Fibroblast of upper back skin (primary cell): Measurements from ENCODE around the gene LCT.
A peak's percentile ranks its signal among the peaks of the same experiment; 100 is the strongest.
"Not testable (repeated sequence)": the region's sequence is repeated elsewhere in the genome, so short reads cannot be mapped to it uniquely, and the experiment has no call there.

Experiments used
- DNase-seq: peaks from one replicate; pipeline ENCODE4 v3.0.0-alpha.2; 2013

The LCT gene

DNA sequence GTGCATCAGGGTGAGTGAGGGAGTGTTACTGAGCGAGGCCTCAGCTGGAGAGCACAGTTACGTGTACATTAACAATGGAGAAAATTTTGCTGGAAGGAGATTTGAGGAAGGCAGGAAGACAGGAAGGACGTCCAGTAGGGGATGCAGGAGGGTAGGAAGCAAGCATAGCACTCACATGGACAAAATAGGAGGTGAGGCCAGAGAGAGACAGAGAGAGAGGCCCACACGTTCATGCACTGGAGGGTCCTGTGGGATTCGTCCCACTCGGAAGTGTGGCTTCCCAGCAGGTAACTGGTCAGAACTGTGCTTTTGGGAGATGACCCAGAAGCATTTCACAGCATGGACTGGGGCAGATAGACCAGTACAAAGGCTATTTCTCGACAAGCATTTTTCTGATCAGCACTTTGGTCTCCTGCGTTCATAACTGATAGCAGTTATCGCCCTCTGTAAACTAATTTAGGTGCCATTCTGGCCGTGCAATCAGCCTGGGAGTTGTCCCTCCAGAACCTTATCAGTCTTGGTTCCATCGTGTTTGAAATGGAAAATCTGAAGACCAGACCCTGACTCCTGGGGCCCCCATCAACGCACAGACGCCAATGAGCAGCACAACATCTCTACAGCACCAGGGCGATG lies 5.7 kb downstream of the LCT start:
- DNase-seq = no peak

DNA sequence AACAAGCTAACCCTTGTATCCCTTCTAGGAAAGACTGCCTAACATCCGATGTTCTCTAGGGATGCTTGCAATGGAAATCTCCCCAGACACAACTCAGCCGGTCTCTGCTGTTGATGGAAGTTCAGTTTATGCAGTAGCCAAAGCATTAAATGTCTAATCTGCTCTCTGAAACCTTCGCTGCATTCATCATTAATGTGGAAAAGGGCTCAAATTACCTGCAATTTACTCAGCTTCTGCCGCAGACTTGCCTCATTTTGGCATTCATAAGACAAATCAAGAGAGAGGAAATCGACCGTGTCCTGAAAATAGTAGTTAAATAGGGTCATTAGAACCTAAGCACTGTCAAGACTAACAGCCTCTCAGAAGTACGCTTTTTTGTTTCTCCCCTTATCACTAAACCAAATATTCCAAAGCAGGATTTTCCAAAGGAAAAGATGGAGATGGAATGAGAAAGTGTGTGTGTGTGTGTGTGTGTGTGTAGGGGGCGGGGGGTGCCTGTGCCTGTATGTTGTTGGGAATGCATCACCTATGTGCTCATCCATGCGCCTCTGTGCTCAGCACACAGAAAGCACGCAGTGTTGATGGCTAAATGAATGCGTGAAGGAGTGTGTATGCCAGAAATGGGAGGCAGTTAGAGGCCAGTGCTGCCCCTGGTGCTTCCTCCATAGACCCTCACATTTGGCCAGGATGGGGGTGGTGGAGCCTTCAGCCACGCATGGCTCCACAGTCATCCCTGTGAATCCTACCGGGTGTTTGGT lies 7.4 kb downstream of the LCT start:
- DNase-seq = no peak

DNA sequence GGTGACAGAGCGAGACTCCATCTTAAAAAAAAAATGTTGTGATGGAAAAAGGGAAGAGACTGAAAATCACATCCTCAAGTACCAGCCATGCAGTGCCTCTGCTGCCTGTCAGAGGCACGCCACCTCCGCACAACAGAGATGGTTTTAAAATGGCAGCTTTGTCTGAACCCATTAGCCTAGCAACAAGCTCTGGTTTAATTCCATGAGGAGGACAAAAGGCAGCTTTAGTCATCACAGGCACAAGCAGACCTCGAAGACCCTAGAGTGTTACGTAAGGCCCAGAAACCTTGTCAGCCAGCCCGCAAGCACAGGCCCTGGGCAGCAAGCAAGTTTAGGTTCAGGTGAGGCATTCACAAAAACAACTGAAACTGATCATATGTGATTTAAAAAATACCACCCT lies 10.4 kb downstream of the LCT start:
- DNase-seq = no peak

DNA sequence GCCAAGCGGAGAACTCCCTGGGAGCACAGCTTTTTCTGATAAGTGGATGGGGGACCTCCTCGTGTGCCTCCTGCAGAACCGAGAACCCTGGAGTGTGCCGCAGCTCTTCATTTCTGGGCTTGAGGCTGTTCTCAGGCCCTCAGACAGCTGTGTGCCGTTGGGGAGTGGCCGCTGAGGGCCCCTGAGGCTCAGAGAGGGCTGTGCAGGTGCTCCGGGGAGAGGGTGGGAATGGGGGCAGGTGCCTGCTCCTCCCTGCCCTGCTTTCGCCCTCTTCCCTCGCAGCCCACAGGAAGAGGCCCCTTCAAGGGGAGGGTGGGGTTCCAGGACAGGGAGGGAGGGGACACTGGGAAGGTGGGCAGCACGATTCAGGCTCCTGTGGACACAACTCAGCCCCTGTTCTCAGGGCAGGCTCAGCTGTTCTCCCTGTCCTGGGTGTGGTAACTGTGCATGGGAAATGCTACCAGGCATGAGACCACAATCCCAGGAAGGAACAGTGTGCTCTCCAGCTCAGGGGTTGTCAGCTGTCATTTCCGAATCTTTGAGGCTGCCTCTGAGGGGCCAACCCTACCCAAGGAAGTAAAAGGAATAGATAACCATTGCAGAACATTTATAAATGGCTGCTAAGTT lies 11.3 kb downstream of the LCT start:
- DNase-seq = no peak

DNA sequence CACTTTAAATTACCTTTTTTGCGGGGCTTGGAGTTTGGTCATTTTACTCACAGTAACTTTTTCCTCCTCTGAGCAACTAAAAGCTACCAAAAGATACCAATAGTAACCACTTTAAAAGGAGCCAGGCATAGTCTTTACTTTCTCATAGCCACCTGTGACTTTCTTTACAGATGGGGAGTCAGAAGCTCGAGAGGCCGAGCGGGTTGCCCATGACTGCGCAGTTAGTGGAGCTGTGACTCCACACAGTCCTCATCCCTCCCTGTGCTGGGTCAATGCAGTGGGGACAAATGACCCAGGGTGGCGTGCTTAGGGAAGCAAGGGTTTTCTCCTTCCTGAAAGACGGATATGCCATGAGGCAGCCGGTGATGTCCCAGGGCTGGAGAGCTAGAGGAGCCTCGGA lies 11.9 kb downstream of the LCT start:
- DNase-seq = no peak

DNA sequence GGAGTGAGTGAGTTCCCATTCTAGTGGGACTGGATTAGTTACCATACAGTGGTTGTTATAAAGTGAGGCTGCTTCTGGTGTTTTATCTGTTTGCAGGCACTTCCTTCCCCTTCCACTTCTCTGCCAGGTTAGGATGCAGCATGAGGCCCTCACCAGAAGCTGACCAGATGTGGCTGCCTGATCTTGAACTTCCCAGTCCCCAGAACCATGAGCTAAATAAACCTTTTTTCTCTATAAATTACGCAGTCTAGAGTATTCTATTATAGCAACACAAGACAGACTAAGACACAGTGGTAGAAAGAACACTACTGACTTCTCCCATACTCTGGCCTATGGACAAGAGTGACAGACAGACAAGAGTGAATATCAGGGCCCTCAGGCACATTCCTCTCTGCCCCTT lies 14.1 kb downstream of the LCT start:
- no peak for DNase-seq

DNA sequence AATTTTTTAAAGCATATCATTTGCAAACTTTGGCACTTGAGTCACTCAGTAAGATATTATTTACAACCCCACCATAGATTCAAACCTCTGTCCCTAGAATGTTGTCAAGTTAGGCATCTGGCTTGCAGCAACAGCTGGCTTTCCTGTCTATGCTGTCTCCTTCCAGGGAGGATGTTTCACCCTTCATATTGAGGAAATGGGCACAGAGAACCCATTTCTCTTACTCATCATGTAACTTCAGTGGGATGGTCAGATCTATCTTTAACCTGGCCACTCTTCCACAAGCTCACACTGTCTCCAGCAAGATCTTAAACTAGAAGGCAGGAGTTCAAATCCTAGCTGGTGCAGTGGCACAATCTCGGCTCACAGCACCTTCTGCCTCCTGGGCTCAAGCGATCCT lies 15.8 kb downstream of the LCT start:
- no peak for DNase-seq

DNA sequence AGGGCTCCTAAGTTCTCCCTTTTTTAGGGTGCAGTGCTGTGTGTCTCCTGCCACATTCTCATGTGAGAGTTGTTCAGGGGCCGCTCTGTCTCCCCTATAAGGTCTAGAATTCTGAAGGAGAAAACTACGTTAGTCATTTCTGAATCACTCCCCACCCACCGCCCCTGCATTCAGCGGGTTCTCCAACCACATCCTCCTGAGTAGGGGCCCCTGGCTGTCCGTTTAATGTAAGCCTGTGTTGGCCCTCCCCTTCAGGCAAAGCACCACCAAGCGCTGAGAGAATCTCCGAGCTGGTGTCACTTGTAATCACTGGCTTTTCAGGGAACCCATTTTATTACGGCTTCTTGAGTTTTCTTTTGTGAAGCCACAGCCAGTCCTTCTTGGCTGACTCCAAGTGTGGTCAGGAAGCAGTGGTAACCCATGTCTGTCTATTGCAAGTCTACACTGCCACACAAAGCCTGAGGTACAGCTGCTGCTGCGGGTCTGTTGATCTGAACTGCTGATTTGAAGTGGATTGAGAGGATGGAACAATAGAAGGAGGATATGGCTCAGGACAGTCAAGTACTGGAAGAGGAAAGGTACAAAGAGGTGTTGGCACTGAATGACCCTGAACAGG lies 16.9 kb downstream of the LCT start:
- peak; percentile 56 for DNase-seq

DNA sequence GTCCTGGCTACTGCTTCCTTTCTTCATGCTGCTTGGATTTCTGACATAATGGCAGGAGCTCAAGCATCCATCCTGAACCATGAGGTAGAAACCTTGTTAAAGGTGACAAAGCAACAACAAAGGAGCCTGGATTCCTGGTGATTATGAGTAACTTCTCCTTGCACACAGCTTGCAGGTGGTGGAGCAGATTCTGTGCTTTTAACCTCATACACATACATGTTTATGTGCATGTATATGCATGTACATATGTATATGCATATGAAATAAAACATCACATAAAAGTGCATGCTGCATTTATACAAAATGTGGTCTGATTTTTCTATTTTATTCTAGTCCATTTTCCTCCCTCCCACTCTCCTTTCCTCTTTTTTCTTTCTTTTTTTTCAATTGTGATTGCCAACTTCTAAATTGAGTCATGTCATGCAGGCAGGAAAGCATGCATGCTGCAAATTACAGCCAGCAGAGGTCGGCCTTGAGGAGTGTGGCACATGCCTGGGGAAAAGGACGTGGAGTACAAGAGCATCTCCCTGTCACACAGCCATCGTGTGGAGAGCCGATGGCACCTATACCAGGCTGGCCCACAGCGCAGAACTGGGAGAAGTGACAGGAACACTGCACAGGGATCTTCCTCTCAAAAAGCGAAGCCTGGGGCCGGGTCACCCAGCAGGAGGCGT lies 17.9 kb downstream of the LCT start:
- DNase-seq = peak; percentile 36

DNA sequence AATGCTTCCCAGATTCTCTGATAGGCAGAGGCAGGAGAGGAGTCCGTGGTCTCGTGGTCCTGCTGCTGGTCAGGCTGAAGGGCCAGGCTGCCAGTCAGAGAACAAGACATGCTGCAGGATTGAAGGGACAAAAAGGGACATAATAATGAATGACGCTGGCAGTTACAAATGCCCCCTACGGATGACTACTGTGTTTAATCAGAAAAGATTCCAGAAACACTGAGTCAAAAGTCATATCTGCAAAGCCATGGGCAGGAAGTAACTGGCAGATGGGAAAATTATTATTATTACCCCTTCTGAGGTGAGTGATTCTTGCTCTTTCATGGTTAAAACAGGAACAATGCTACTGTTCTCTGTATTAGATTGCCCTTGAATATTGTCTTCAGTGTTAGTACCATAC lies 19.0 kb downstream of the LCT start:
- DNase-seq = no peak

DNA sequence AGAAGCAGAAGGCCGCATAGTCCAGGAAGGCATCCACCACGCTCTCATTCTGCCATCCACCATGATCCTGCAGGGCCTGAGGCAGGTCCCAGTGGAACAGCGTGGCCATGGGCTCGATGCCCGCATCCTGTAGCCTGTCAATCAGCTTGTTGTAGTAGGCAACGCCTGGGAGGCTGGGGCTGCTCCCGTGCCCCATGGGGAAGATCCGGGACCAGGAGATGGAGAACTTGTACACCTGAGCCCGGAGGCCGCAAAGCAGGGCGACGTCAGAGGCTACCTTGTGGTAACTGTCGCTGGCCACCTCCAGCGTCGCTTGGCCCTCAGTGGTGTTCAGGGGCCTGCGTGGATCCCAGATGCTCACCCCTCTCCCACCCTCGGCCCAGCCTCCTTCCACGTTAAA lies 19.5 kb downstream of the LCT start:
- DNase-seq = no peak

DNA sequence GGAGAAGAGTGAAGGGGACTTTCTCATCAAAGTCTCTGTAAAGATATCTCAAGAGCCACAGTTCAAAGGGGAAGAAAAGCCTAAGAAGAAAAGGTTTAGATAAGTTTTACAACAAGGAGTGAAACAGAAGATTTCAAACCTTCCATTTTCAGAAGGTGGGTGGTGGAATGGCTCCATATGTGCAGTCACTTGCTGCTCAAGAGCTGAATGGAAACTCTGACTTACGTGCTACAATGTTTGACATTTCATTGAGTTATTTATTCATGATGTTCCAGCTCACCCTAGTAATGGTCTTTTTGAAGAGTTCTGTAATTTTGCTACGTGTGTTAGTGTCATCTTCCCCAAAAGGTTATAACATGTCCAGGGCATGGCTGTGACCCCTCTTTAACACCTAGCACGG lies 21.7 kb downstream of the LCT start:
- DNase-seq = no peak

DNA sequence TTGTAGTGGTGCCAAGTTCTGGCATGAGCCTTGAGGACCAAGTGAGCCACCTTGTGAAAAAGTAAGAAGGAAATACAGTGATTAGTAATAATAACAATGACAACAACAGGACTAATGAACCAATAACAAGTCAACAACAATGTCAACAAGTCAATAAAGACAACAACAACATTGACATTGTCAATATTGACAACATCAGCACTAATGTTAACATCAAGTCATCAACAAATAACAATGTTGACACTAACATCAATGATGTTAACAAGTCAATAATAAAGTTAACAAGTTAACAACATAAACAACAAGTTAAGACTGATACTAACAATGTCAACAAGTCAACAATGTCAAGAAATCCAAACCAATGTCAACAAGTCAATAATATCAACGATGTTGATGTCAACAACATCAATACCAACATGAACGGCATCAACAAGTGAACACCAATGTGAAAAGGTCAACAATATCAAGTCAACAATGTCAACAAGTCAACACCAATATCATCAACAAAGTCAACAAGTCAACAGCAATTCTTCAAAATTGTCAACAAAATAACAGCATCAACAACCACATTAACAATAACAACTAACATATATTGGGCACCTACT lies 24.0 kb downstream of the LCT start:
- DNase-seq = no peak

DNA sequence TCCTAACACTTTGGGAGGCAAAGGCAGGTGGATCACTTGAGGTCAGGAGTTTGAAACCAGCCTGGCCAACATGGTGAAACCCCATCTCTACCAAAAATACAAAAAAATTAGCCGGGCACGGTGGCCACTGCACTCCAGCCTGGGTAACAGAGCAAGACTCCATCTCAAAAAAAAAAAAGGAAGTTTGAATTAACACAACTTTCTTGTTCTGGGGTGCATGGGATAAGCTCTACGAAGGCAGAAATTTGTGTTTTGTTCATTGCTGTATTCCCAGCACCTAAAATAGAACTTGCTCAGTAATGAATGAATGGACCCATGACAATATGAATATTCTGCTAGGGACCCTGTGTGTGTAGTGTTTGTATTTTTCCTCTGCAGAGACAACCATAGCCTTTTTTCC lies 29.1 kb downstream of the LCT start:
- DNase-seq = not testable (repeated sequence)

DNA sequence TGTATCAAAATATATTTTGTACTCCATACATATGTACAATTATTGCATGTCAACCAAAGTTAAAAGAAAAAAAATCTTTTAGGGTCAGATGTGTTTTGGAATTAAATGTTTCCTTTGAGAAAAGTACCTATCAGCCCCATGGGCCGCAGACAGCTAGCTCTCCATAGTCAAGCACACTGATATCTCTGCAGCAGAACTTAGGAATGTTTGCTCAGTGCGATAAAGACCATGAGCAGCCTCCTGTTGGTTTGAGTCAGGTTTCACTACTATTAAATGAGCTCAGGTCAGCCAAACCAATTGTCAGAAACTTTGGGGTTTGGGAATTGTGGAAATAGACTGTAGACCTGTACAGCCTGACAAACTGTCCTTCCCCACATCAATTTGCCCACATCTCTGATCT lies 33.7 kb downstream of the LCT start:
- no peak for DNase-seq

DNA sequence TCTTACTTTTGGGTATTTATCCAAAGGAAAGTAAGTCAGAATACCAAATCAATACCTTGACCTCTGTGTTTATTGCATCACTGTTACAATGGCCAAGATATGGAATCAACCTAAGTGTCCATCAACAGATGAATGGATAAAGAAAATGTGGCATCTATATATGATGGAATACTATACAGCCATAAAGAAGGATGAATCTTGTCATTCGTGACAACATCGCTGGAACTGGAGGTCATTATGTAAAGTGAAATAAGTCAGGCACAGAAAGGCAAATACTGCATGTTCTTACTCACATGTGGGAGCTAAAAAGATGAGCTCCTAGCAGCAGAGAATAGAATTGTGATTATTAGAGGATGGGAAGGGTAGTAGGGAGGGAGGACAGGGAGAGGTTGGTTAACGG lies 34.6 kb downstream of the LCT start:
- no peak for DNase-seq

DNA sequence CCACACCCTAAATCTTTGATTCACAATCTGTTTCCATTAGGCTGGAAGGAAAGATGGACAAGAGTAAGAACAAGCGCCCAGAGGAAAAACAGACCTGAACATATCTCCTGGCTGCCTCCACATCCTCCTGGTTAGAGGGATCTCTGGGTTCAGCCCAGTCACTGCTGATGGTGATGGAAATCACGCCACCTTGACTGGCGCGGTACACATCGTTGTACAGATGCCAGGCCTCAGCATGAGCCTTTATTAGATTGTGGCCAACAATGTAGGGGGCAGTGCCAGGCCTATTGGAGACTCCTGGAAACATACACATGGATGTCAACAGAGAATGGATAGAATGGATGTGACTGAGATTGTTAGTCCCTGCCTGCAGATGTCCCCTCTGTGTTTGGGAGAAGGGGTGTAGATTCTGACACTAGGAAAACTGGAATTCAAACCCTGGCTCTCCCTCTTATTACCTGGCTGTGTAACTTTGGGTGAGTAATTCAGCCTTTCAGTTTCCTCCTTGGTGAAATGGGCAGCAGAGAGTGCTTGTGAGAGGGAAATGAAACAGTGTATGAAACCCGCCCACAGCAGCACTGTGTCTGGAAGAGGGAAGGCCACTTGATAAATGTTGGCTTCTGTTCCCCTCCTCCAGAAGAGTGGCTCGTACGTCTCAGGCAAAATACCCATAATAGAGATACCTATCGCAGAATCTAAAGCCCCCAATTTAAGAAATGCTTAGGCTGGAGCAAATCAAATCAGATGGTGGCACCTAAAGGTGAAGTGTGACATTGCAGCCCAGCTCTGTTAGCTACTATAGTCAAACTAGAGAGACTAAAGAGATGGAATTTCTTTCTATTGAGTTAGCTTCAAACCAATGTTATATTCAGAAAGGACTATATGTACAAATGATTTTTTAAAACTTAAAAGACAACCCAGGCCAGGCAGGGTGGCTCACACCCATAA lies 36.2 kb downstream of the LCT start:
- no peak for DNase-seq

DNA sequence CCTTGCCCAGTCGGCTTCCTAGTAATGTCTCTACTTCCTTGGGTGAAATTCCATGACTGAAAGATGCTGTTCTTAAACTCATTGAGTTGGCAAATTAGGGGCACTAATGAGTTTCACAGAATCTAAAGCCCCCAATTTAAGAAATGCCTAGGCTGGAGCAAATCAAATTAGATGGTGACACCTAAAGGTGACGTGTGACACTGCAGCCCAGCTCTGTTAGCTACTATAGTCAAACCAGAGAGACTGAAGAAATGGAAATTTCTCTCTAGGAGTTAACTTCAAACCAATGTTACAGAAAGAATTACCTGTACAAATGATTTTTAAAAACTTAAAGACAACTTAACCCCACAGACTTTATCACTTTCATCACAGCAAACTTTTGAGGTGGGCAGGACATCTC lies 37.2 kb downstream of the LCT start:
- no peak for DNase-seq

DNA sequence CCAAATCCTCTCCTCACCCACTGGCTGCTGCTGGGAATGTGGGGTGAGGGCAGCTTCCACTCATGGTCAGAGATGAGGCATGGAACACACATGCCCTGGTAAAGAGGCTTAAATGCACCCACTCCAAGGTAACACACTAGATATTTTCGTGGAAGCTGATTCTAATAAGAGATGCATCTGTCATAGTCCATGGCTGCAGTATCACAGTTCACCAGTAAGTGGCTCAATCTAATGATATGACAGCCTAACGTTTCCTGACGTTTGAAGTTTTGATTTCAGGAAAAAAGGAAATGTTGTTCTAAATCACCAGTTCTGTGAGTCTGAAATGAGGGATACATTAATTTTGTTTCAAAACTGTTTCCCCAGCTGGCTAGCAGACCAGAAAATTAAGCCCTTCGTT lies 38.2 kb downstream of the LCT start:
- no peak for DNase-seq

DNA sequence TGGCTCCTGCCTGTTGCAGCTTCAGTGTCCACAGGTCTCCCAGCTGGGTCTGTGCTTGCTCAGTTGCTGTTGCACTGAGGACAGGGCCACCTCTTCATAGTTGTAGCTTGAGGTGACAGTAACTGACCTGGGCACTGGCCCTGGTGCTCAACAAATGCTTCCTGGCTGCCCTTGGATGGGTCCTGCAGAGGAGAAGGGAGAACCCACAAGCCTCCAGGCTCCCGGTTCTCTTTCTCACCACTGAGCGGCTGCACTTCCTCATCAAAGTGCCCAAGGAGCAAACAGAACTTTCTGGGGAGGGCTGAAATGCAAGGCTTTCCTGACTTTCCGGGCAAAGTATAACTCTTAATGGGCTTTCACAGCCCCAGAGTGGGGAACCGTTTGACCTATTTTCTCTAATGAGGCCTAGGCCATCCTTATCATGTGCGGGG lies 38.7 kb downstream of the LCT start:
- DNase-seq = no peak

DNA sequence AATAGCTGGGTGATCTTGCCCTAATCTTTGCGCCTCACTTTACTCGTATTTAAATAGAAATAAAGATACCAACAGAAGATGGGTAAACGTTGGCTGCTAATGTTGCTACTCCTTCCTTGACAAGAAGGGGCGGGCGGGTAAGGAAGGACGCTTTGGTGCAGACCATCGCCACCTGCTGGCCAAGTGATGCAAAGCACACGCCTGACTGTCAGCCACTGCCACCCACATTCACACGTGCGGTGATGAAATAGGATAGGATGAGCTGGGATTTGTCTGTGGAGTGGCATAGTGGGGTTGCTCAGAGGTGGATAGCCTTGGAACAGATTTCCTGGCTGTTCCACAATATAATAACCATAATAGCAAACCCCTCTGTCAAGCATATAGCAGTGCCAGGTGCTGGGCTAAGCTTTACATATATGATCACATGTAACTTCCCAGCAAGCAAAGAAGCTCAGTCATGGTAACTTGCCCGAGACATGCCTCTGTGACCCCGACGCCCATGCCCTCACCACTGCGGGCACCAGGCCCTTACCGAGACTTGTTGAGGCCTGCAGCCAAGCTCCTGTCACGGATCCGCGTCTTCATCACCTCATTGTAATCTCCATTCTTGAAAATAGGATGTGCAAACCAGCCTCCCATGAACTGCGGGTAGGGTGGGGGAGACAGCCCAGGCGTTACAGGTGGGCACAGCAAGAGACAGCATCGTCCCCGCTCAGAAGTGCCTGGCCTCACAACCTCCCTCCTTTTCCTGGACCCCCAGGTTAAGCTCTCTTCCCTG lies 39.3 kb downstream of the LCT start:
- DNase-seq = peak; percentile 76
